Sigmoid colon (tissue), 7 donors: ENCODE measurements around the gene RBM38. TPM values are rescaled to one million over a fixed set of nuclear protein-coding genes. Genes with fewer than 3 reads are reported as not detected.

ENCODE experiments used
- DNase-seq: peaks from one replicate; pipeline ENCODE4 v3.0.0-alpha.2; 2019
- H3K27ac ChIP-seq, 4 donors: fragments of 200-600 bp; sonication (generic); one replicate each; pipeline ENCODE4 v1.5.1; 2016 to 2019; ENCODE audit warnings: mild to moderate bottlenecking in 1 of 4
- H3K27me3 ChIP-seq, 3 donors: fragments of 200-600 bp; sonication (generic); one replicate each; pipeline ENCODE4 v1.5.1; 2019; ENCODE audit warnings: mild to moderate bottlenecking in 1 of 3
- H3K36me3 ChIP-seq, 4 donors: fragments of 200-600 bp; sonication (generic); one replicate each; pipeline ENCODE4 v1.5.1; 2016 to 2019
- H3K4me1 ChIP-seq, 4 donors: fragments of 200-600 bp; sonication (generic); one replicate each; pipeline ENCODE4 v1.5.1; 2017 to 2019
- H3K4me3 ChIP-seq, 4 donors: fragments of 200-600 bp; sonication (generic); one replicate each; pipeline ENCODE4 v1.5.1; 2017 to 2019; ENCODE audit warnings: mild to moderate bottlenecking in 2 of 4, moderate library complexity in 1 of 4
- H3K9me3 ChIP-seq, 4 donors: fragments of 200-600 bp in 3 of 4; sonication (generic) in 3 of 4; one replicate each; pipeline versions ENCODE4 v1.5.1 to v1.6.1; 2013 to 2019
- CTCF ChIP-seq, 4 experiments: fragments of 450-650 bp in 3 of 4; fragments of 200-600 bp in 1 of 4; IDR thresholded peaks; one replicate each; pipeline ENCODE4 v1.5.1; 2016 to 2019; ENCODE audit warnings: antibody characterized with exemption in 4 of 4, mild to moderate bottlenecking in 3 of 4, moderate library complexity in 2 of 4
- EP300 ChIP-seq, 4 donors: sonication (generic); formaldehyde crosslinking; IDR thresholded peaks; one replicate each; pipeline ENCODE4 v1.6.1; 2017; ENCODE audit warnings: antibody characterized with exemption in 4 of 4
- POLR2A ChIP-seq, 2 donors: fragments of 450-650 bp; IDR thresholded peaks; one replicate each; pipeline ENCODE4 v1.6.1; 2016; ENCODE audit warnings: antibody characterized with exemption in 2 of 2, mild to moderate bottlenecking in 2 of 2, moderate library complexity in 2 of 2
- POLR2AphosphoS5 ChIP-seq, 4 donors: sonication (generic); formaldehyde crosslinking; IDR thresholded peaks; one replicate each; pipeline ENCODE4 v1.6.1; 2017; ENCODE audit warnings: antibody characterized with exemption in 4 of 4
- WGBS, 2 donors: extraction: QIAGEN DNeasy Blood & Tissue Kit; methylation state at CpG; one replicate each; pipeline ENCODE4 v1.1.7; 2013; 5-methylcytosine and 5-hydroxymethylcytosine counted together
- intact Hi-C: fragments of 100-400 bp; cut with DNase I; formaldehyde crosslinking; loops from one replicate; pipeline ENCODE4 v1.15.1; 2023
- polyA plus RNA-seq, 3 donors: library from polyadenylated mRNA; stranded (reverse); fragments of 200-250 nt; gene quantifications; one replicate each; pipeline ENCODE4 v1.2.3, GENCODE V29; 2013
- total RNA-seq, 4 donors: library from RNA; depleted of rRNA; stranded (reverse); fragments of >200 nt; gene quantifications; one replicate each; pipeline ENCODE4 v1.1.0, GENCODE V29; 2016
- donor health status: healthy with polysubstance abuse.
- donor health status: Bipolar disorder and iron deficiency.
- donor health status: healthy.

RBM38 gene
- 10 to 100 TPM; 48.5 to 94.2 (median 78.8) TPM for total RNA-seq
- 10 to 100 TPM; 31.4 to 59.9 (median 34.8) TPM for polyA plus RNA-seq

- Histone ChIP-seq H3K36me3 (peaks cover 0 to 10% (median 4%) of the 10 kb centered on the region in 4 donors), H3K4me1 (peaks cover 0 to 57% (median 51%) of the 10 kb centered on the region in 4 donors), H3K27me3 (no peaks in the 10 kb centered on the region), H3K4me3 (peak within 1 kb of the TSS; percentile 81 to 96 (median 94)), H3K9me3 (no peaks in the 10 kb centered on the region), H3K27ac (peak within 1 kb of the TSS; percentile 92 to 98 (median 98))
- peak; percentile 84 for DNase-seq
- intact Hi-C loops = no loop called here
- TF ChIP-seq POLR2AphosphoS5 (IDR thresholded peaks at IDR 0.05) (peak in 2 of 4 donors; percentile 47 to 51), POLR2A (IDR thresholded peaks at IDR 0.05) (no peak), CTCF (IDR thresholded peaks at IDR 0.05) (no peak), EP300 (IDR thresholded peaks at IDR 0.05) (no peak)
- WGBS, 2 donors = 18 to 32% methylated on average over 78 of the region's 78 CpGs
Measured at GRCh38 chr20:57390604-57391438, at the start of gene RBM38. TSS of gene RBM38 (plus strand) at chr20:57391396. CDS start at chr20:57391582, 186 bp downstream.

GRCh38 chr20:57341663-57342062 lies 49.5 kb upstream of the RBM38 start:
- intact Hi-C loops = loop anchor here (10.0 kb wide), 1 partner anchor 57 kb away; no protein-coding TSS in a partner anchor
- Histone ChIP-seq H3K4me3 (no peak overlapping the region), H3K4me1 (no peaks in the 10 kb centered on the region), H3K27ac (no peak overlapping the region), H3K36me3 (no peaks in the 10 kb centered on the region), H3K27me3 (peaks cover 0 to 14% (median 0%) of the 10 kb centered on the region in 3 donors), H3K9me3 (no peaks in the 10 kb centered on the region)
- TF ChIP-seq EP300 (IDR thresholded peaks at IDR 0.05) = no peak
- TF ChIP-seq CTCF (IDR thresholded peaks at IDR 0.05) = no peak
- TF ChIP-seq POLR2A (IDR thresholded peaks at IDR 0.05) = no peak
- no peak for TF ChIP-seq POLR2AphosphoS5 (IDR thresholded peaks at IDR 0.05)
- DNase-seq = no peak
- WGBS, 2 donors = 84 to 87% methylated on average over 2 of the region's 2 CpGs

GRCh38 chr20:57342829-57343228 lies 48.4 kb upstream of the RBM38 start:
- no peak overlapping the region for H3K27ac ChIP-seq
- WGBS, 2 donors = 21 to 45% methylated on average over 2 of the region's 2 CpGs
- H3K36me3 ChIP-seq = no peaks in the 10 kb centered on the region
- intact Hi-C loops = loop anchor here (10.0 kb wide), 1 partner anchor 58 kb away; no protein-coding TSS in a partner anchor
- no peaks in the 10 kb centered on the region for H3K9me3 ChIP-seq
- no peak overlapping the region for H3K4me3 ChIP-seq
- no peak for TF ChIP-seq POLR2A (IDR thresholded peaks at IDR 0.05)
- TF ChIP-seq POLR2AphosphoS5 (IDR thresholded peaks at IDR 0.05) = no peak
- TF ChIP-seq EP300 (IDR thresholded peaks at IDR 0.05) = no peak
- no peak for TF ChIP-seq CTCF (IDR thresholded peaks at IDR 0.05)
- H3K27me3 ChIP-seq = peaks cover 0 to 12% (median 0%) of the 10 kb centered on the region in 3 donors
- H3K4me1 ChIP-seq = no peaks in the 10 kb centered on the region
- no peak for DNase-seq

GRCh38 chr20:57346477-57346876 lies 44.7 kb upstream of the RBM38 start:
- intact Hi-C loops = loop anchor here (1.0 to 10.0 kb wide), 3 partner anchors 62 to 794 kb away; no protein-coding TSS in a partner anchor
- peak; percentile 86 for DNase-seq
- H3K27ac ChIP-seq = no peak overlapping the region
- TF ChIP-seq POLR2A (IDR thresholded peaks at IDR 0.05) (no peak), CTCF (IDR thresholded peaks at IDR 0.05) (peak; percentile 51 to 70 (median 60))
- H3K27me3 ChIP-seq = peaks cover 0 to 3% (median 0%) of the 10 kb centered on the region in 3 donors
- 0 to 1% methylated on average over 4 of the region's 4 CpGs for WGBS, 2 donors
- H3K4me3 ChIP-seq = no peak overlapping the region
- H3K9me3 ChIP-seq = no peaks in the 10 kb centered on the region
- peaks cover 0 to 2% (median 0%) of the 10 kb centered on the region in 4 donors for H3K4me1 ChIP-seq
- H3K36me3 ChIP-seq = no peaks in the 10 kb centered on the region
